Sciatic nerve (tissue), 2 donors: Measurements from ENCODE around the gene BRIP1. TPM values are rescaled to one million over a fixed set of nuclear protein-coding genes. Genes with fewer than 3 reads are reported as not detected.
"Not testable (repeated sequence)": the region's sequence is repeated elsewhere in the genome, so short reads cannot be mapped to it uniquely, and the experiment has no call there.

Experiments used
- ATAC-seq: fragments of 200-7000 bp; cut with Tn5 transposase; one replicate; pipeline ENCODE4 v1.9.1; 2020; ENCODE audit warnings: mild to moderate bottlenecking, moderate library complexity
- DNase-seq: peaks from one replicate; pipeline ENCODE4 v3.0.0-alpha.2; 2020; ENCODE audit warnings: low spot score
- intact Hi-C: fragments of 100-400 bp; cut with DNase I; formaldehyde crosslinking; loops from one replicate; pipeline ENCODE4 v1.14.2; 2022
- total RNA-seq: library from RNA; stranded (reverse); fragmentation: NEBNext Ultra II Directional; extraction: Animal tissue kit (Norgen Biotek cat#: 25700); gene quantifications from one replicate; pipeline ENCODE4 v1.2.1, GENCODE V29; 2021
- donor health status: DM: no; HTN: no; CAD: no.
- donor health status: DM: no; HTN: no; CAD: no.

Gene BRIP1
- total RNA-seq, 1 donor from 2014 or later, result 0.53 TPM

GRCh38 chr17:61782683-61783082 lies 80.6 kb downstream of the BRIP1 start:
- ATAC-seq (no peak), DNase-seq (no peak)
- intact Hi-C loops, result no loop called here

GRCh38 chr17:61775364-61775763 lies 88.0 kb downstream of the BRIP1 start:
- intact Hi-C loops, result no loop called here
- no peak for ATAC-seq
- DNase-seq, result no peak

- DNase-seq (no peak), ATAC-seq (no peak)
- intact Hi-C loops, result no loop called here
Observed at GRCh38 chr17:61774724-61775123, 88.6 kb downstream of the BRIP1 start.

- DNase-seq, ATAC-seq, intact Hi-C loops: not testable (repeated sequence)
Observed at GRCh38 chr17:61774087-61774486, 89.2 kb downstream of the BRIP1 start.

GRCh38 chr17:61770752-61771533 lies 92.4 kb downstream of the BRIP1 start:
- DNase-seq (no peak), ATAC-seq (no peak)
- intact Hi-C loops, result no loop called here

GRCh38 chr17:61770043-61770442 lies 93.3 kb downstream of the BRIP1 start:
- DNase-seq (no peak), ATAC-seq (no peak)
- intact Hi-C loops, result no loop called here

- intact Hi-C loops, result no loop called here
Observed at GRCh38 chr17:61768405-61768804, 94.9 kb downstream of the BRIP1 start.

GRCh38 chr17:61766520-61766919 lies 96.8 kb downstream of the BRIP1 start:
- ATAC-seq (no peak), DNase-seq (no peak)
- intact Hi-C loops, result no loop called here

More at GRCh38 chr17:61768405-61768804, 94.9 kb downstream of the BRIP1 start:
- no peak for ATAC-seq
- DNase-seq, result no peak

GRCh38 chr17:61764846-61765245 lies 98.5 kb downstream of the BRIP1 start:
- ATAC-seq (no peak), DNase-seq (no peak)
- intact Hi-C loops, result no loop called here

GRCh38 chr17:61761827-61762226 lies 101.5 kb downstream of the BRIP1 start:
- no peak for DNase-seq
- intact Hi-C loops, result no loop called here
- no peak for ATAC-seq

- ATAC-seq (no peak), DNase-seq (no peak)
- intact Hi-C loops, result no loop called here
Observed at GRCh38 chr17:61759362-61759761, 104.0 kb downstream of the BRIP1 start.

- no peak for ATAC-seq
Observed at GRCh38 chr17:61758430-61758829, 104.9 kb downstream of the BRIP1 start.

GRCh38 chr17:61757168-61757567 lies 106.2 kb downstream of the BRIP1 start:
- ATAC-seq, result no peak
- intact Hi-C loops, result no loop called here
- no peak for DNase-seq

More at GRCh38 chr17:61758430-61758829, 104.9 kb downstream of the BRIP1 start:
- intact Hi-C loops, result no loop called here
- no peak for DNase-seq

GRCh38 chr17:61756561-61756960 lies 106.8 kb downstream of the BRIP1 start:
- no peak for ATAC-seq
- no peak for DNase-seq
- intact Hi-C loops, result no loop called here

- DNase-seq (no peak), ATAC-seq (no peak)
- intact Hi-C loops, result no loop called here
Observed at GRCh38 chr17:61755668-61756067, 107.7 kb downstream of the BRIP1 start.

- DNase-seq (no peak), ATAC-seq (no peak)
- intact Hi-C loops, result no loop called here
Observed at GRCh38 chr17:61755078-61755477, 108.2 kb downstream of the BRIP1 start.

GRCh38 chr17:61754124-61754523 lies 109.2 kb downstream of the BRIP1 start:
- ATAC-seq, result no peak
- intact Hi-C loops, result no loop called here

GRCh38 chr17:61753696-61754095 lies 109.6 kb downstream of the BRIP1 start:
- DNase-seq (no peak), ATAC-seq (no peak)
- intact Hi-C loops, result no loop called here

More at GRCh38 chr17:61754124-61754523, 109.2 kb downstream of the BRIP1 start:
- no peak for DNase-seq

GRCh38 chr17:61750656-61751055 lies 112.7 kb downstream of the BRIP1 start:
- ATAC-seq (no peak), DNase-seq (no peak)
- intact Hi-C loops, result no loop called here

- DNase-seq (no peak), ATAC-seq (no peak)
- intact Hi-C loops, result no loop called here
Observed at GRCh38 chr17:61749823-61750404, 113.4 kb downstream of the BRIP1 start.
